Activated CD4-positive, alpha-beta T cell treated with anti-CD3 and anti-CD28 coated beads for 36 hours (primary cell): ENCODE measurements around the gene OR5C1. TPM values are rescaled to one million over a fixed set of nuclear protein-coding genes. Genes with fewer than 3 reads are reported as not detected.

Source experiments
- ATAC-seq: fragments of 200-7000 bp; cut with Tn5 transposase; one replicate; pipeline ENCODE4 v1.10.0; 2021; ENCODE audit warnings: mild to moderate bottlenecking, moderate library complexity
- CTCF ChIA-PET: fragments of 350-600 bp; sonication (Branson Sonifier 250); formaldehyde crosslinking; loops from one replicate; lab custom pipeline; 2021; ENCODE audit warnings: antibody characterized with exemption; lab: Charles Lee
- POLR2A ChIA-PET: fragments of 350-600 bp; sonication (Branson Sonifier 250); formaldehyde crosslinking; loops from one replicate; lab custom pipeline; 2021; ENCODE audit warnings: antibody characterized with exemption, inconsistent platforms; lab: Charles Lee
- DNase-seq: peaks from one replicate; pipeline ENCODE4 v3.0.0-alpha.2; 2020
- H3K27ac Mint-ChIP-seq: one replicate; pipeline ENCODE4 v1.8.0; 2021; ENCODE audit warnings: mixed read lengths
- H3K27me3 Mint-ChIP-seq: one replicate; pipeline ENCODE4 v1.8.0; 2021; ENCODE audit warnings: mixed read lengths
- H3K36me3 Mint-ChIP-seq: one replicate; pipeline ENCODE4 v1.8.0; 2021; ENCODE audit warnings: low read depth, mixed read lengths
- H3K4me1 Mint-ChIP-seq: one replicate; pipeline ENCODE4 v1.8.0; 2021; ENCODE audit warnings: mixed read lengths
- H3K4me3 Mint-ChIP-seq: one replicate; pipeline ENCODE4 v1.8.0; 2021; ENCODE audit warnings: mild to moderate bottlenecking, moderate library complexity, mixed read lengths
- H3K9me3 Mint-ChIP-seq: one replicate; pipeline ENCODE4 v1.8.0; 2021; ENCODE audit warnings: low read depth, mixed read lengths
- intact Hi-C, 2 experiments: fragments of 100-400 bp; cut with DNase I in 1 of 2; cut with micrococcal nuclease in 1 of 2; formaldehyde crosslinking; loops; one replicate each; pipeline versions ENCODE4 v1.14.2 to v1.15.1; 2022 to 2024; cut with DNase I, micrococcal nuclease
- total RNA-seq, 2 experiments: library from RNA; stranded (reverse); gene quantifications; one replicate each; pipeline ENCODE4 v1.2.3, GENCODE V29; 2021

OR5C1 gene
- not detected for total RNA-seq

DNA sequence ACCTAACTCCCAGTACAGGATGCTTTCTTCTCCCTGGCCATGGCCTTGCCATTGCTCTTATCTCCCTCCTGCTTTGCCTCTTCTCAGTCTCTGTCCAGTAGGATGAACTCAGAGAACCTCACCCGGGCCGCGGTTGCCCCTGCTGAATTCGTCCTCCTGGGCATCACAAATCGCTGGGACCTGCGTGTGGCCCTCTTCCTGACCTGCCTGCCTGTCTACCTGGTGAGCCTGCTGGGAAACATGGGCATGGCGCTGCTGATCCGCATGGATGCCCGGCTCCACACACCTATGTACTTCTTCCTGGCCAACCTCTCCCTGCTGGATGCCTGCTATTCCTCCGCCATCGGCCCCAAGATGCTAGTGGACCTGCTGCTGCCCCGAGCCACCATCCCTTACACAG, at the start of gene OR5C1:
Gene OR5C1 (plus strand): TSS at position 103 of the 400 bp plus-strand sequence. CDS start 0 bp downstream, at position 103.
- no peak within 1 kb of the TSS for H3K4me3 Mint-ChIP-seq
- no peak for ATAC-seq
- no peaks in the 10 kb centered on the region for H3K27me3 Mint-ChIP-seq
- POLR2A ChIA-PET = no interaction called here
- no peak within 1 kb of the TSS for H3K27ac Mint-ChIP-seq
- no peaks in the 10 kb centered on the region for H3K36me3 Mint-ChIP-seq
- intact Hi-C loops = no loop called here
- CTCF ChIA-PET = no interaction called here
- no peaks in the 10 kb centered on the region for H3K4me1 Mint-ChIP-seq
- DNase-seq = no peak
- no peaks in the 10 kb centered on the region for H3K9me3 Mint-ChIP-seq

GRCh38 chr9:122742003-122742402, 46.7 kb upstream of the OR5C1 start, which contains the start of gene OR1L6:
TSS of gene OR1L6 (plus strand) at chr9:122742303. CDS start at chr9:122749848, 7,545 bp downstream.
- no peaks in the 10 kb centered on the region for H3K36me3 Mint-ChIP-seq
- CTCF ChIA-PET = no interaction called here
- ATAC-seq (no peak), DNase-seq (no peak)
- no peak within 1 kb of the TSS for H3K27ac Mint-ChIP-seq
- intact Hi-C loops = no loop called here
- POLR2A ChIA-PET = no interaction called here
- H3K27me3 Mint-ChIP-seq = no peaks in the 10 kb centered on the region
- no peaks in the 10 kb centered on the region for H3K4me1 Mint-ChIP-seq
- H3K4me3 Mint-ChIP-seq = no peak within 1 kb of the TSS
- peaks cover 10% of the 10 kb centered on the region for H3K9me3 Mint-ChIP-seq

GRCh38 chr9:122754825-122755224, 33.9 kb upstream of the OR5C1 start:
- Mint-ChIP-seq H3K27me3 (peaks cover 3% of the 10 kb centered on the region), H3K36me3 (peaks cover 8% of the 10 kb centered on the region), H3K4me1 (no peaks in the 10 kb centered on the region), H3K9me3 (peaks cover 23% of the 10 kb centered on the region), H3K4me3 (no peak overlapping the region), H3K27ac (no peak overlapping the region)
- ChIA-PET CTCF (no interaction called here), POLR2A (no interaction called here)
- intact Hi-C loops = no loop called here
- ATAC-seq (no peak), DNase-seq (no peak)

- Mint-ChIP-seq H3K27me3 (no peaks in the 10 kb centered on the region), H3K36me3 (peaks cover 5% of the 10 kb centered on the region), H3K4me3 (no peak overlapping the region), H3K9me3 (peaks cover 31% of the 10 kb centered on the region), H3K27ac (no peak overlapping the region), H3K4me1 (no peaks in the 10 kb centered on the region)
- DNase-seq (no peak), ATAC-seq (no peak)
- intact Hi-C loops = no loop called here
- CTCF ChIA-PET = interaction anchor here (1.1 kb wide), 1 partner anchor 35 kb away, joined by 4 read pairs; no protein-coding TSS in a partner anchor
- POLR2A ChIA-PET = no interaction called here
Observed at GRCh38 chr9:122767817-122768216, 20.9 kb upstream of the OR5C1 start.

DNA sequence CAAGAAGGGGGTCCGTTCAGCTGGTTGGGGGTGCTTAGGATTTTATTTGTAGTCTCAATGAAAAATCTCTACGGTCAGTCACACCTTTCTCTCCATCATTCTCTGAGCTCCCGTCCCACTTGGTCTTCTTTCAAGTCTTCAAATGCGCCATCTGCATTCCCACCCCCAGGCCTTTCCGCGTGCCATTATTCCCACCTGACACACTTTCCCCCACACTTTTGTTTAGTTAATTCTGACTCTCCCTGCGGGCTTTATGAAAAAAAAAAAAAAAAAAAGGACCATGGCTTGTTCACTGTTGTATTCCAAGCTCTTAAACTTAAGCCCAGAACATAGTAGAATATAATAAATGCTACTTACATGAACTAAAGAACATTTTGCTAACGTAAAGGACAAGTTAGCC, 11.7 kb upstream of the OR5C1 start:
- ChIA-PET CTCF (no interaction called here), POLR2A (no interaction called here)
- Mint-ChIP-seq H3K4me1 (no peaks in the 10 kb centered on the region), H3K4me3 (no peak overlapping the region), H3K27me3 (no peaks in the 10 kb centered on the region), H3K27ac (no peak overlapping the region), H3K9me3 (peaks cover 13% of the 10 kb centered on the region), H3K36me3 (peaks cover 2% of the 10 kb centered on the region)
- no peak for ATAC-seq
- intact Hi-C loops = loop anchor here in 1 of 2 experiments (10.0 kb wide), 1 partner anchor 58 kb away; no protein-coding TSS in a partner anchor
- DNase-seq = no peak

- no peak overlapping the region for H3K27ac Mint-ChIP-seq
- intact Hi-C loops = loop anchor here in 1 of 2 experiments (10.0 kb wide), 1 partner anchor 57 kb away; no protein-coding TSS in a partner anchor
- no peaks in the 10 kb centered on the region for H3K4me1 Mint-ChIP-seq
- ChIA-PET CTCF (interaction anchor here (1.1 kb wide), 1 partner anchor 679 kb away, joined by 4 read pairs; no protein-coding TSS in a partner anchor), POLR2A (no interaction called here)
- H3K9me3 Mint-ChIP-seq = peaks cover 5% of the 10 kb centered on the region
- no peaks in the 10 kb centered on the region for H3K27me3 Mint-ChIP-seq
- no peak for ATAC-seq
- DNase-seq = no peak
- H3K36me3 Mint-ChIP-seq = peaks cover 2% of the 10 kb centered on the region
- no peak overlapping the region for H3K4me3 Mint-ChIP-seq
Observed at GRCh38 chr9:122777935-122778627, 10.7 kb upstream of the OR5C1 start.

GRCh38 chr9:122779181-122779580, 9.6 kb upstream of the OR5C1 start:
- Mint-ChIP-seq H3K9me3 (no peaks in the 10 kb centered on the region), H3K36me3 (no peaks in the 10 kb centered on the region), H3K4me3 (no peak overlapping the region), H3K27ac (no peak overlapping the region), H3K27me3 (no peaks in the 10 kb centered on the region), H3K4me1 (no peaks in the 10 kb centered on the region)
- intact Hi-C loops = loop anchor here in 1 of 2 experiments (10.0 kb wide), 1 partner anchor 56 kb away; no protein-coding TSS in a partner anchor
- ChIA-PET POLR2A (no interaction called here), CTCF (no interaction called here)
- DNase-seq (no peak), ATAC-seq (no peak)

GRCh38 chr9:122780026-122780425, 8.7 kb upstream of the OR5C1 start:
- H3K27ac Mint-ChIP-seq = no peak overlapping the region
- H3K4me1 Mint-ChIP-seq = no peaks in the 10 kb centered on the region
- H3K9me3 Mint-ChIP-seq = no peaks in the 10 kb centered on the region
- DNase-seq = no peak
- POLR2A ChIA-PET = no interaction called here
- CTCF ChIA-PET = interaction anchor here (0.7 kb wide), 1 partner anchor 1166 kb away, joined by 3 read pairs; no protein-coding TSS in a partner anchor
- H3K36me3 Mint-ChIP-seq = no peaks in the 10 kb centered on the region
- H3K4me3 Mint-ChIP-seq = no peak overlapping the region
- ATAC-seq = no peak
- no peaks in the 10 kb centered on the region for H3K27me3 Mint-ChIP-seq
- intact Hi-C loops = no loop called here

DNA sequence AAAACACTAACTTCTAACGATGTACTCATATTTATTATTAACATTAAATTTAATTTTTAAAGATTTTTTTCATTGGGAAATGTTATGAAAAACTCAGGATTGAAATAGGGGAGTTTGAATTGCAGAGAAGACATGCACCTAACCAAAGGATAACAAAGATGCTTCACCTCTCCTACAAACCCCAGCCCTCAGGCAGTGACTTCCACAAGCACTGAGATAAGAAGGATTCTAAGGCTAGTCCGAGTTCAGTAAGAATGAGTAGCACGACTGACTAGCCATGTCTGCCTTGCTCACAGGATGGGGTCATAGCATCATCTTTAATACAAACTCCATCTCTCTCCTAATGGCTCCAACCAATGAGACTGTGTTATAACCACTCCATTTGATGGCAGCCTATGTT, 7.1 kb upstream of the OR5C1 start:
- POLR2A ChIA-PET = no interaction called here
- intact Hi-C loops = no loop called here
- DNase-seq (no peak), ATAC-seq (no peak)
- CTCF ChIA-PET = interaction anchor here (0.7 kb wide), 1 partner anchor 1603 kb away, joined by 3 read pairs; no protein-coding TSS in a partner anchor
- H3K27ac Mint-ChIP-seq = no peak overlapping the region
- H3K4me1 Mint-ChIP-seq = no peaks in the 10 kb centered on the region
- no peaks in the 10 kb centered on the region for H3K27me3 Mint-ChIP-seq
- no peaks in the 10 kb centered on the region for H3K36me3 Mint-ChIP-seq
- H3K4me3 Mint-ChIP-seq = no peak overlapping the region
- H3K9me3 Mint-ChIP-seq = no peaks in the 10 kb centered on the region

DNA sequence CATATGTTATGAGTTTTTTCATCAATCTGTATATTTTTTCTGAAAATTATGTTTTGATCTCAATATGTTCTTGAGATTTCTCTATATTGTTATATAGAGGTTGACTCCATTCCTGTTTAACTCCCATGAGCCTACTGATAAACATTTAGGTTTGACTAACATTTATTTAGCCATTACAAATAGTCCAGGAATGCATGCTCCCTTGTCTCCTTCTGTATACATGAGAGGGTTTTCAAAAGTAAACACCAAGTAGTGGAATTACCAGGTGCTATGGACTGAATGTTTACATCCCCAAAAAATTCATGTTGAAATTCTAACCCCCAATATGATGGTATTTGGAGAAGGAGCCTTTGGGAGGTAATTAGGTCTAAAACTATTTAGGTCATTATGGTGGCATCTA, 3.5 kb upstream of the OR5C1 start:
- DNase-seq (no peak), ATAC-seq (no peak)
- Mint-ChIP-seq H3K27ac (no peak overlapping the region), H3K27me3 (no peaks in the 10 kb centered on the region), H3K4me3 (no peak overlapping the region), H3K36me3 (no peaks in the 10 kb centered on the region), H3K9me3 (no peaks in the 10 kb centered on the region), H3K4me1 (no peaks in the 10 kb centered on the region)
- intact Hi-C loops = no loop called here
- CTCF ChIA-PET = interaction anchor here (0.7 kb wide), 1 partner anchor 263 kb away, joined by 3 read pairs; no protein-coding TSS in a partner anchor
- POLR2A ChIA-PET = no interaction called here

- intact Hi-C loops = no loop called here
- Mint-ChIP-seq H3K27ac (no peak overlapping the region), H3K9me3 (no peaks in the 10 kb centered on the region), H3K36me3 (no peaks in the 10 kb centered on the region), H3K4me3 (no peak overlapping the region), H3K4me1 (no peaks in the 10 kb centered on the region), H3K27me3 (no peaks in the 10 kb centered on the region)
- ChIA-PET CTCF (no interaction called here), POLR2A (no interaction called here)
- DNase-seq (no peak), ATAC-seq (no peak)
Observed at GRCh38 chr9:122786338-122786737, 2.4 kb upstream of the OR5C1 start.
